ENCODE data around the gene HSD17B12.
A peak's percentile ranks its signal among the peaks of the same experiment; 100 is the strongest.

The HSD17B12 gene

DNA sequence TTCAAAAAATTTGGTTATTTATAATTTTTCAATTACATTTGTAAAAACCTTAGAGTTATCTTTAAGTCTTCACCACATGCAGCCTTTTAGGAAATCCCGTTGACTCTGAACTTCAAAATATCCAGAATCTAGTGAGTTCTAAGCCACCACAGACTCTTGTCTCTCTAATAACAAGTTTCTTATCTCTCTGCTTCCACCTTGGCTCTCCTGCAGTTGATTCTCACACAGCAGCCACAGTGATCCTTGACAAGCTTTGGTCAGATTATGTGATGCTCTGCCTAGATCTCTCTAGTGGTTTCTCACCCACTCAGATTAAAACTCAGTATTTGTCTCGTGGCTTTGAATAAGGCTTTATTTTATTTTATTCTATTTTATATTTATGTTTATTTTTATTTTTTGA, 8.6 kb downstream of the HSD17B12 start:
- DNase-seq = no peak

- no peak for DNase-seq
Measured at GRCh38 chr11:43690929-43691725, 10.6 kb downstream of the HSD17B12 start.

DNA sequence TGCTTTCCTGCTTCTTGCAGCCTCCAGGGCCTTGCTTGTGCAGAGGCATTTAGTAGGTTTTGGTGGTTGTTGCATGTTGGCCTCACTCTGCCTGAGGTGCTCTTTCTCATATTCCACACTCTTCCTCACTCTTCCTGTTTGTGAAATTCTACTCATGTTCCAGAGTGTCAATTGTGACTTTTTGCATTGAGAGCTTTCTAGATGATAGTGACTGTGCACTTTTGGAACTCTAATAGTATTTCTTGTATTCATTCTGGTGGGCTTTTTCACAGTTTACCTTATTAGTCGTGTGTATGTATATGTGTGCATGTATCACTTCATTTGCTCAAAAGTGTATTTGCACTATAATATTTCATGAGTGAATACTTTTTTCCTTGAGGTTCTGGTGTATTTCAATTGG, 11.3 kb downstream of the HSD17B12 start:
- no peak for DNase-seq

- DNase-seq = no peak
Measured at GRCh38 chr11:43693069-43693468, 12.5 kb downstream of the HSD17B12 start.

DNA sequence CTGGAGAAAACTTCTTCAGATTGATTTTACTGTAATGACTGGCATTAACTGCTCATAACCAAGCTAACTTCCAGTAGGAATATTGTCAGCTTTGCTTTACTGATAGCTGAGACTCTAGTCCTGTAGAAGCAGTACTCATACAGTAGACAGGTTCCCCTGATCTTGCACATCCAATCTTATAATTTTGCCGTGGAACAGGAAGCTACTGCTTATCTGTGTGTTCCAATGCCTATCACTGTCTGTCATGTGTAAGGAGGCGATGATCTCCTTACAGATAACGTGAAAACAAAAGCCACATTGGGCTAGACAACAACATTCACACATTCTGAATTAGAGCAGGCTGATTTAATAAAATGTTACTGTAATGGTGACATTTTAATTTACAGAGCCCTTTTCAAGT, 13.2 kb downstream of the HSD17B12 start:
- DNase-seq = no peak

GRCh38 chr11:43694477-43694876, 13.9 kb downstream of the HSD17B12 start:
- DNase-seq = no peak

- DNase-seq = no peak
Measured at GRCh38 chr11:43697679-43698078, 17.1 kb downstream of the HSD17B12 start.

DNA sequence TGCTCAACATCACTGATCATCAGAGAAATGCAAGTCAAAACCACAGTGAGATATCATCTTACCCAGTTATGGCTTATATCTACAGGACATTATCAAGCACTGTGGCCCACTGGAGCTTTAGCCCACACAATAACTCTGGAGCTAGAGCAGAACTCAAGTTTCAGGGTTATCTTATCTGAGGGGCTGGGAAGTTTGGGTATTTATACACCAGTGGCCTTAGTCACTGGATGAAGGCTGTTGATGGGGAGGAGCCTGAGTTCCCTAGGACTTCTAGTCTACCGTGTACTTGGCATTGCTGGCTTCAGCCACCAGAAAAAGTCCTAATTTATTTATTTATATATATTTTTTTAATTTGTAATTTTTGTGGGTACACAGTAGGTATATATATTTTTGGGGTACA, 19.3 kb downstream of the HSD17B12 start:
- DNase-seq = no peak

GRCh38 chr11:43706631-43707030, 26.1 kb downstream of the HSD17B12 start:
- DNase-seq = no peak

DNA sequence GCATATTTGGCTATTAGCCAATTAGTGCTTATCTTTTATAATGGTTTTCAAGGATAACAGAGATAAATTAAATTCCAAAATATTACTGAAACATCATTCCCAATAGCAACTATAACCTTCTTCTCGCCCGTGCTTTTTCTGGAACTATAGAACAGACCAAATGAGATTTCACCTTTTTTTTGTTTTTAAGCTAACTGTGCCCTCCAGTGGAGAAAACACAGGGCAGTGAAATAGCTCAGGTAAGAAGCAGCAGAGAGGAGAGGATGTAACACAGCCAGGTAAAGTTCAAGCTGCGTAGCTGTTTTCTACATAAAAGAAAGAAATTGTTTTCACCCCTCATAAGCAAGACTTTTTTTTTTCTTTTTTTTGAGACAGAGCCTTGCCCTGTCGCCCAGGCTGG, 28.2 kb downstream of the HSD17B12 start:
- peak in 1 of 3 experiments; percentile 8 for DNase-seq

GRCh38 chr11:43709689-43710088, 29.2 kb downstream of the HSD17B12 start:
- DNase-seq = no peak

GRCh38 chr11:43712676-43713075, 32.1 kb downstream of the HSD17B12 start:
- DNase-seq = no peak

DNA sequence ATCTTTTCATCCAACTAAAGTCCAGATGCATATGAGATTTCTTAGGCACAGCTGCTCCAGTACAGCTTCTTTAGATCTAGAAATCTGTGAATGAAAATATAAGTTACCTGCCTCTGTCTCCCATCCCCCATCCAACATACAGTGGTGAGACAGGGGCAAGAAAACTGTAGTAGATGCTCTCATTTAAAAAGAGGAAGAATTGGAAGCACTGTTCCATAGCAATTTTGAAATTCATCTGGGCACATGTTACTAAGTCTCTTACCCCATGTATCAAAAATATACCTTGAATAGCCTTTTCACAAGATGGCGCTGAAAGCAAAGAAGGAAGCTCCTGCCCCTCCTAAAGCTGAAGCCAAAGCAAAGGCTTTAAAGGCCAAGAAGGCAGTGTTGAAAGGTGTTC, 37.8 kb downstream of the HSD17B12 start:
- no peak for DNase-seq

- no peak for DNase-seq
Measured at GRCh38 chr11:43723617-43724016, 43.1 kb downstream of the HSD17B12 start.

GRCh38 chr11:43732225-43732624, 51.7 kb downstream of the HSD17B12 start:
- no peak for DNase-seq

DNA sequence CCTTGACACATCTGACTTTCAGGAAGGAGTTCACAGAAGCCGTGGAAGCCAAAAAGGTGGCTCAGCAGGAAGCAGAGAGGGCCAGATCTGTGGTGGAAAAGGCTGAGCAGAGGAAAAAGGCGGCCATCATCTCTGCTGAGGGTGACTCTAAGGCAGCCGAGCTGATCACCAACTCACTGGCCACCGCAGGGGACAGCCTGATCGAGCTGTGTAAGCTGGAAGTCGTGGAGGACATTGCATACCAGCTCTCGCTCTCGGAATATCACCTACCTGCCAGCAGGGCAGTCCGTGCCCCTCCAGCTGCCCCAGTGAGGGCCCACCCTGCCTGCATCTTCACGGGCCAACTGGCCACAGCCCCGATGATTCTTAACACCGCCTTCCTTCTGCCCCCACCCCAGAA, 53.7 kb downstream of the HSD17B12 start:
- no peak for DNase-seq

DNA sequence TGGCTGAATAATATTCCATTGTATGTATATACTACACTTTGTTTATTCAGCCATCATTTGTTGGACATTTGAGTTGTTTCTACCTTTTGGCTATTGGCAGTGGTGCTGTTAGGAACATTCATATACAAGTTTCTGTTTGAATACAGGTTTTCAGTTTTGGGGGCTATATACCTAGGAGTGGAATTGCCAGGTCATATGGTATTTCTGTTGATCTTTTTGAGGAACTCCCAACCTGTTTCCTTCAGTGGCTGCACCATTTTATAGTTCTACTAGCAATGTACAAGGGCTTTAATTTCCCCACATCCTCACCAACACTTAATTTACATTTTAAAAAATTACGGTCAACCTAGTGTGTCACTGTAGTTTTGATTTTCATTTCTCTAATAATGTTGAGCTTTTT, 54.6 kb downstream of the HSD17B12 start:
- DNase-seq = no peak

- no peak for DNase-seq
Measured at GRCh38 chr11:43735961-43736360, 55.4 kb downstream of the HSD17B12 start.

GRCh38 chr11:43736502-43737200, 56.1 kb downstream of the HSD17B12 start:
- DNase-seq = peak in 2 of 3 experiments; percentile 3 to 8

GRCh38 chr11:43737201-43737590, 56.7 kb downstream of the HSD17B12 start:
- no peak for DNase-seq

- peak in 1 of 3 experiments; percentile 17 for DNase-seq
Measured at GRCh38 chr11:43738600-43739409, 58.3 kb downstream of the HSD17B12 start.

- no peak for DNase-seq
Measured at GRCh38 chr11:43746670-43747069, 66.1 kb downstream of the HSD17B12 start.

DNA sequence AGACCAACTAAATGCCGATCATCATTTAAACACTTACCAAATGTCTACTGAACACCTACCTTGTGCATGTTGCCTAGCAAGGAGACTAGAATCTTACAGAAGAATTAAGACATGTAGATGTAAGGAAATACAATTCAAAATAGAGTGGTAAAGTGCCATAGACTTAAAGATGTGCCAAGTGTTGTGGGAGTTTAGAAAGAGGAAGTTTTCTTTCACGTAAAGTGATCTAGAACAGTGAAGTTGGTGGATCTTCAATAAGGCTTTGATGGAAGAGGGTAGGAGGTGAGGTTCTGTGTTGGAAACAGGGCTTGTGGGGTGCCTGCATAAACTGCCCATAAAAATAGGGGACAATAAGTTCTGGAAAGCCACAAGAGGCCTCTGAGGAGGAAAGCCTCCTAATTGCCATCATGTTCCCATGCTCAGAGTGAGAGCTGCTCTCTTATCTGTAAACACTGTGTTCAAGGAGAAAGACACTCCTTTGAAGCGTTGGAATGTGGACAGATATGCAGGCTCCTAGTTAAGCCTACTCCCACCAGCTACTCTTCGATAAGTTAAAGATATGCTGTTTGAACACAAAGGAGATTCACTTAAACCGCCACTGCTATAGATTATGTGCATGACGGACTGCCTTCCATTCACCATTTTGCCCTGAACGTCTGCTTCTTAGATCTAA, 66.7 kb downstream of the HSD17B12 start:
- DNase-seq = no peak

All from NCI-H1417 (cell line).